NCI-H187 (cell line): ENCODE data around the gene CPN2.

Source experiments
- DNase-seq, 2 experiments: peaks; one replicate each; lab custom pipeline; 2025; lab: John Stamatoyannopoulos, UW

Gene CPN2

DNA sequence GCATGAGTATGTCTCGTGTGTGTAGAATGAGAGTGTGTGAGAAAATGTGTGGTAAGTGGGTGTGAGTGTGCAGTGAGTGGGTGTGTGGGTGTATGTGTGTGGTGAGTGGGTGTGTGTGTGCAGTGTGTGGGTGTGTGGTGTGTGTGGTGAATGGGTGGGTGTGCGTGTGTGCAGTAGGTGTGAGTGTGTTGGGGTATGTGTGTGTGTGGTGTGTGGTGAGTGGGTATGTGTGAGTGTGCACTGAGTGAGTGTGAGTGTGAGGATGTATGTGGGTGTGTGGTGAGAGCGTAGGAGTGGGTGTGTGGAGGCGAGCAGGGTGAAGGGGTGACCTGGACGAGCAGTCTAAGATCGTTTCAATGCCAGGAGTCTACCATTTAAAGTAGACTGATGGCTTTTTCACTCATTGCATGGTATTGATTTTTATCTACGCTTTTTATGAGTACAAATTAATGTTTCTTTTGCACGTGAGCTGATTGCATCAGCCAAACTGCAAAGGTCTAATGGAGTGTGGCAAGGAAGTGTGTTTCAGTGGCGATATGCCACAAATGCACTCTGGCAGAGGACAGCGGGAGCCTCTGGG is 1.6 kb upstream of the CPN2 start:
- DNase-seq = no peak

DNA sequence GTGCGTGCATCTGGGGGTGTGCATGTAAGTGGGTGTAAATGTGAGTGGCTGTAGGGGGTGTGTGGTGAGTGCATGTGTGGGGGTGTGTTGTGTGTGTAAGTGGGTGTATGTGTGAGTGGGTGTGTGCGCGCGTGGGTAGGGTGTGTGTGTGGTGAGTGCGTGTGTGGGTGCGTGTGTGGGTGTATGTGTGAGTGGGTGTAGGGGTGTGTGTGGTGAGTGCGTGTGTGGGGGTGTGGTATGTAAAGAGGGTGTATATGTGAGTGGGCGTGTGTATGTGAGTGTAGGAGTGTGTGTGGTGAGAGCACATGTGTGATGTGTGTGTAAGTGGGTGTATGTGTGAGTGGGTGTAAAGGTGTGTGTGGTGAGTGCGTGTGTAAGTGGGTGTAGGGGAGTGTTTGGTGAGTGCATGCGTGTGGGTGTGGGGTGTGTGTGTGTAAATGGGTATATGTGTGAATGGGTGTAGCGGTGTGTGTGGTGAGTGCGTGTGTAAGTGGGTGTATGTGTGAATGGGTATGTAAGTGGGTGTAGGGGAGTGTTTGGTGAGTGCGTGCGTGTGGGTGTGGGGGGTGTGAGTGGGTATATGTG is 916 bp upstream of the CPN2 start:
- no peak for DNase-seq

DNA sequence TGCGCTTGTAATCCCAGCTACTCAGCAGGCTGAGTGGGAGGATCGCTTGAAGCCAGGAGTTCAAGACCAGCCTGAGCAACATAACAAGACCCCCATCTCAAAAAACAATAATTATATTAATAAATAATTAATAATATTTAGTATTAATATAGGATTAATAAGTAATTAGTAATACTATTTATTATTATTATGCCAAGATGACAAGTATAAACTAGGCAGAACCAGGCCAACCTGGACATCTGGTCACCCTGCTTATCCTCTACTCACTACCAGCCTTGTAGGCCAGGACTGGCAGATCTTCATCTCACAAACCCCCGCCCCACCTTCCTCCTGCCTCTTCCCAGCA is 429 bp downstream of the CPN2 start:
- no peak for DNase-seq

DNA sequence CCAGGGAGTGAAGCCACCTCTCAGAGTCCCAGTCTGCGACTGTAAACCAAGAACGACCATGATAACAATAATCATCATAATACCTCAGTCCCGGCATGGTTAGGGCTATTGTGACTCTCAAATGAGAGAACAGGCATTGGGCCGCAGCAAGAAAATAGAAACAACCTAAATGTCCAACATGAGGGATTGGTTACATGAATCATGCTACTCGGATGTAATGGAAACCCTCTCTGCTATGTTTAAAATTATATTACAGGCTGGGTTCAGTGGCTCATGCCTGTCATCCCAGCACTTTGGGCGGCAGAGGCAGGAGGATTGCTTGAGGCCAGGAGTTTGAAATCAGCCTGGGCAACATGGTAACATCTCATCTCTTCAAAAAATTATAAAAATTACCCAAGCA is 2.8 kb downstream of the CPN2 start:
- no peak for DNase-seq

DNA sequence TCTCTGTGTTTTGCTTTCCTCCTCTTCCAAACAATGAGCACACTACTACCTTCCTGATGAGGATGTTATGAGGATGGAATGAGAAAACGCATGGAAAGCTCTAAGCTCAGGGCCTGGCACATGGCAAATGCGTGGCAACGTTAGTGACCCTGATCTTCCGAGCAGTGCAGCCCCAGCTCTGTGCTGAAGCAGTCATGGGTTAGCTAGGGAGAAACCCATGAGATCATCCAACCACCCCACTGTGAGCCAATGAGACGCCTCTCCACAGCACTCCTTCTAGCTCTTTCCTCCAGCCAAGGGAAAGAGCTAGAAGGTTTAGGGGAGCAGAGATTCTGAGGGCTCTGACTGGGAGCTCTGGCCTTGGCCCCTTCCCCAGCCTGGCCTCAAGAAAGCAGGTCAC is 4.5 kb downstream of the CPN2 start:
- no peak for DNase-seq

DNA sequence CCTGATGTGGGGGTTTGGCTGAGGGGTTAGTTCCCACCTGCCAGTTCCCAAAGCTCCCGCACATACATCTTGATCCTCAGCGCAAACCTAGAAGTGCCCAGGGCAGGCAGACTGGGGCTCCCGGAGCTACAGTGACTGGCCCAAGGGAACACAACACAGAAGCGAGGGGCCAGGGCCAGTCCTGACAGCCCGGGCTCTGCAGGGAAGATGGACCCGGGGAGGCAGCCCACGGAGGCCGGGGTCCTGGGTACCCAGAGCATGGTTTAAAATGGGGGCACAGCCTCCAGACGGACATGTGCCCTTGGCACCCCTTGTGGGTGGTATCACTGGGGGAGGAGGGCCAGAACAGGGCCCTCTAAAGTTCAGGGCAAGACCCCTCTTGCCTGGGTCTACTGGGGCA is 5.1 kb downstream of the CPN2 start:
- no peak for DNase-seq

DNA sequence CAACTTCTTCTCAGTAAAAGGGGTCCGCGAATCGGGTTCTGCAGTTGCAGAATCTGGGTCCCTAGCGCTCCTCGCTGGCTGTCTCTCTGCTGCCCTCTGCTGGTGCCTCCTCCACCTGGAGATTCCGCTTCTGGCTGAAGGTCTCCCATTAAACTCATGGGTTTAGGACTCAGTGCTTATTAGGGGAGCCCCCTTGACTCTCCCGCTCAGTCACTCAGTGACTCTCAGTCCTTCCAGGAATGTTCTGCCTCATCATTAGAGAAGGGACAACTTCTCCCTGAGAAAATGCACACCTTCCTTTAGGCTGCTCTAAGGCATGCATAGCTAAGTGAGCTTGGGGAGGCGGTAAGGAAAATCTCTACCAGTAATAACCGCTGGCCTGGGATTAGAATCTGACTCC is 7.1 kb downstream of the CPN2 start:
- no peak for DNase-seq

DNA sequence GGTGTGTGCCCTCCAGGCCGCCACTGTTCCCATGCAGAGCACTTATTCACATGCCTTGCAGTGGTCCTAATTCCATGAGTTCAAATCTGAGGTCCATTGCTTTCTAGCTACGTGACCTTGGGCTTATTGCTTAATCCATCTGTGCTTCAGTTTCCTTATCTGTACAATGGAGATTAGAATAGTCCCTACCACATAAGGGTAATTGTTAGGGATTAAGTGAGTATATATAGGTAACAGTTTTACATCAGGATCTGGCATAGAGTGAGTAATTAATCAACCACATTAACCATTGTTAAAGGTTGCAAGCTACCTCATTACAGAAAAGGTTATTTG is 7.6 kb downstream of the CPN2 start:
- DNase-seq = no peak

DNA sequence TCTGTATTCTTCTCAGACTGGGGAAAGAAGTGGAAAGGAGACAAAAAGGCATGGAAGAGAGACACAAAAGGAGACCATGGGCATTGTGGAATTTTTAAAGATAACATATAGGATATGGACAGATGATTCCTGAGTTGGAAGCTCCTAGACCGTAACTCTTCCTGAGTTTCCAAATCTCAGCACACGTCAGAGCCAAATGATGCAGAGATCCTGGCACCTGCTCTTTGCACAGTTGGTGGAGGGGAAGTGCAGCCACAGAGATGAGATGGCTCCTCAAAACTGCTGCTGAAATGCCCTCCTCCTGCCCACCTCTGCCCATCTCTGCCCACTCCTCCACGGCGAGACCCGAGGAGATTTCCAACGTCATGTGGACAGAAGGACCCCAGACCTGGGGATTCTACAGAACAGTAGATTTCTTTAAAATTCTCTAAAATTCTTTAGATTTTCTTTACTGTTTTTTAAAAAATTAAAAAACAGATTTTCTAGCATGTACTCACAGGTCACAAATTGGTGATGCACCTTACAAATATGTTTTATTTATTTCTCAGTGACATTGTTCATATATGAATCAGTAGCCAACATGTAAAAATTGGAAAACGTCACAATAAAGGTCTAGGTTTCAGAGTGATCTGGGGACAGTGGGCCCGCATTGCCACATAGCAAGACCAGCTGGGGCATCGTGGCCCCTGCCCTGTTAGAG is 8.1 kb downstream of the CPN2 start:
- no peak for DNase-seq

DNA sequence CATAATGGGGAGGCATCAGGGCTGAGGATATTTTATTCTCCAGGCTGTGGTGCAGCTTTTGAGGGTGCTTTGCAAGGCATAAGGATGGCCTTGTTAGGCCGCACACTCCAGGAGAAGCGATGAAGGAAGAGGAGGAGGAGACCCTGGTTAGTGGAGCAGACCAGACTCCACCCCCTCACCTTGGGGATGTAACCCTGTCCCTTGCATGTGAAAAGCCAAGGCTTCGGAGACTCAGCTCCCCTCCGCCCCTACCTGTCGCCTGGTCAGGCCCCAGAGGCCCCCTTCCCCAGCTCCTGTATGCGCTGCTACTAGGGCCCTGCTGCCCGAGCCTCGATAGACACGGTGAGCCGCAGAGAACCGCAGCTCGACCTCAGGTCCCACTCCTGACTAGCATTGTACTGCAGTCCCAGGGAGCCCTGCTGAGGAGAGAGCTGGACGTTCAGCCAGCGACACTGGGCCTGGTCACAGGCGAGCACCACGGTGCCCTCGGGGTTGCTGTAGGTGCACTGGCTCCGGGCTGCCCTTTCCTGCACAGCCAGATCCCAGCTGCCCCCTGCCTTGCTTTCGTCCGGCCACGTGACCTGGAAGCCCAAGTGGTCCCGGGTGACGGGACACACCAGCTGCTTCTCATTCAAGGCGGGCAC is 10.2 kb downstream of the CPN2 start:
- DNase-seq = no peak

DNA sequence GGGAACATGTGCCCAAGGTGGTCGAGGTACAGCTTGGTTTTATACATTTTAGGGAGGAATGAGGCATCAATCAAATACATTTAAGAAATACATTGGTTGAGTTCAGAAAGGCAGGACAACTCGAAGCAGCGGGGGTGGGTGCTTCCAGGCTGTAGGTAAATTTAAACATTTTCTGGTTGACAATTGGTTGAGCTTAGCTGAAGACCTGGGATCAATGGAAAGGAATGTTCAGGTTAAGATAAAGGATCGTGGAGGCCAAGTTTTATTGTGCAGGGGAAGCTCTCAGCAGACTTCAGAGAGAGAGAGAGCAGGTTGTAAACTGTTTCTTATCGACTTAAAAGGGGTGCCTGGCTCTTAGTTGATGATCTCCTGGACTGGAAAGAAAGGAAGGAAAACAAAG is 11.3 kb downstream of the CPN2 start:
- no peak for DNase-seq

DNA sequence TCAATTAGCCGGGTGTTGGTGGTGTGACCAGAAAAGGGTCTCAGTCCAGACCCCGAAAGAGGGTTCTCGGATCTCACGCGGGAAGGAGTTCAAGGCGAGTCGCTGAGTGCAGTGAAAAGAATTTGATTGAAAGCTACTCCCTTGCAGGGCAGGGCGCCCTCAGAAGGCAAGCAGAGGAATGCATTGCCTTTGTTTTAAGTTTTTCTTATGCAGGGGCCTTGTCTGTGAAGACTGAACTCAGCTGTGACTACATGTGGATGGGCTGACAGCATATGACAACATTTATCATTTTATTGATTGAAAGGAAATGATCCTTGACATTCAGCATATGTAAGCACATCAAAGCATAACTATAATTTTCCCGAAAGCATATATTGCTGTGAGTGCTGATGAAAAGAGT is 11.8 kb downstream of the CPN2 start:
- DNase-seq = no peak

DNA sequence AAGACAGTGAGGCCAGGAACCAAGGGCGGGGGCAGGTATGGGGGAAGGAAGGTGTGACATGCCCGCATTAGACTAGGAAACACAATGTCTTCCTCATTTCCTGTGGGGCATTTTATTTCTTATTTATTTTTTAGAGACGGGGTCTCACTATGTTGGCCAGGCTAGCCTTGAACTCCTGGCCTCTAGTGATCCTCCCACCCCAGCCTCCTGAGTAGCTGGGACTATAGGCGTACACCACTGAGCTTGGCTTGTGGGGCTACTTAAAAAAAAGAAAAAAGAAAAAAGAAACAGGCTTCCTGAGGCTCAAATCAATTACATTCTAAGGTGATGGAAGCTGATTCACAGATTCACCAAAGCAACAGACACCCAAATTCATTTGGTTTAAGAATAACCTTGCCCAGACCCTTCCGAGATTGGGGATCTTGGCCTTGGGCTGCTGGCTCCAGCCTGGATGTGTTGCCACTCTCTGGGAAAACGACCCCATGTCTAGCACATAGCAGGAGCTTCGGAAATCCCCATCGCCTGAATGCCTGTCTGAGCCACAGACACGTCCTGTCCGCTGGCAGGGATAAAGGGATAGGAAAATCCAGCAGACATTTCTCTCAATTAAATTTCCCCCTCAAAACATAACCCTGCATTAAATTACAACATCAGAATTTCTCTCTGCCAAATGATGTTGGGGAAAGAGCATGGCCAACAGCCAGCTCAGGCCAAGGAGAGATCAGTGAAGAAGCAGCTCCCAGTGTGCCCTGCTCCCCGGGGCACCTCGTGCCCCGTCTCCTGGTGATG is 13.0 kb downstream of the CPN2 start:
- DNase-seq = no peak

DNA sequence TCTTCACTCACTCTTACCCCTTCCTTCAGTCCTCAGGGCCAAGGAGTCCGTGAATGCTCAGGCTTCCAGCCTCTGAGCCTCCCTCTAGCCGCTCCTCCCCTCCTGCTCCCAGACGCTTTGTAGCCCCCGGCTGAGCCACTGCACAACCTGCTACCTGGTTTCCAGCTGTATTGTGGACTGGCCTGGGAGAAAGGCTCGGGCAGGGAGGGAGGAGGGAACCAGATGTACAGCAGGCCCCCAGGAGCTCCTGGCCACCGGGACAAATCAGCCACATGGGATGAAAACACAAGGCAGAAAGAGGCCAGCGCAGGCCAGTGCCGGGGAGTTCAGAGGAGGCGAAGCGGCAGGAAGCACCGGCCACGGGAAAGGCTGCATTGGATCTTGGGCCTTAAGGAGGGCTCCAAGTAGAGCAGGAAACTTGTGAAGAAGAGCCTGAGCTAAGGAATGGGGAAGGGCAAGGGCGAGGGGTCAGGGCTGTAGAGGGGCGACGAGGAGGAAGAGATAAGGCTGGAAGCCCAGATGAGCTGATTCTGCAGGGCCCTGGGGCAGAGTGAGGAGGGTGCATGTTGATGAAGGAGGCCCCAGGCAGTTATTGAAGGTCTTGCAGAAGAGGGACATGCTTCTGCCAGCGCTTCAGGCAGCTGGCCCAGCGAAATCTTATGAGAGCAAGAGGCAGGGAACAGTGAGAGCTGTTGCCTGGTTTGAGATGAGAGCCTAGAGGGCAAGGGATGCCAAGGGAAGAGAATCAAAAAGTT is 14.3 kb downstream of the CPN2 start:
- DNase-seq = no peak

DNA sequence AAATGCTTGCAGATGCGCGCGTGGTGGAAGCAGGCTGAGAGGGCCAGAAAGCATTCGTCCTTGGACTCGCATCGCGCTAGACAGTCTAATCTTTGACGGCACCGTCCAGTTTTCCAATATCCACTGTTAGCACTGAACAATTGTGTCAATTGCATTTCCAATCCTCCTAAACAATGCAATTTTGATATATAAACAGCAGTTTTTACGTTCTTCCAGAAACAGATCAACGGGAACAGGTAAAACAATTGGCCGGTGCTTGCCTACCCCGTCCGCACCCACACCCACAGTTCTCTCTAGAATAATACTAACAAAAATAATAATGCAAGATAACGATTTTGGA is 17.2 kb downstream of the CPN2 start:
- no peak for DNase-seq

DNA sequence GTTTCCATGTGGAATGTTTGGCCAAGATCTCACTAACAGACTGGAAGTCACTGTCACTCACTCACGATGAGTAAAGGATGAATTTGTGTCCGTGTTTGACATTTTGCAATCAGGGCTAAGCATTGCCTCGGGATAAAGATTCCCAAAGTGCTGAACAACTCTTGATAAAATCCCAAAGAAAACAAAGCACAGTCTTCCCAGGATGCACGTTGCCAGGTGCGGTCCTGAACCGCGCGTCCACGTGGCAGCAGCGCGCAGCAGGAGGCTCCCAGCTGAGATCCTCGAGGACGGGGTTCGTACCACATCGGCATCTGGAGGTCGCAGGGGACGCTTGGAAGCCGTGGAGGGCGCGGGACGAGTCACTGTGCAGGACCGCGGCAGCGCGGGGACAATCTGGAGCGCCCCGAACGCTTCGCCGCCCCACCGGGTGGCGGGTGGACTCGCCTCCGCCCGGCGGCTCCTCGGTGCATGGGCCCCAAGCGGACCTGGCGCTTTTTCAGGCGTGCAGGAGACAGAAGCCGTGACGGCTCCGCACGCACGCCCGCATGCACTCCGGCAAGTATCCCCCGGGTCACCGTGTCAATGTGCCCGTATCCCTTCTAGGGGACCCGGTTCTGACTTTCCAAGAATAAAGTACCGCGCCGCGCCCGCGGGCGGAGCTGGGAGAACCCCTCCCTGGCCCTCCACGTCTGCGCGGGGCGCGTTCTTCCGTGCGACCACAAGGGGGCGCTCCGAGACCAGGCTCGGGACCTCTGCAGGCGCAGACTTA is 17.7 kb downstream of the CPN2 start:
- DNase-seq = no peak

DNA sequence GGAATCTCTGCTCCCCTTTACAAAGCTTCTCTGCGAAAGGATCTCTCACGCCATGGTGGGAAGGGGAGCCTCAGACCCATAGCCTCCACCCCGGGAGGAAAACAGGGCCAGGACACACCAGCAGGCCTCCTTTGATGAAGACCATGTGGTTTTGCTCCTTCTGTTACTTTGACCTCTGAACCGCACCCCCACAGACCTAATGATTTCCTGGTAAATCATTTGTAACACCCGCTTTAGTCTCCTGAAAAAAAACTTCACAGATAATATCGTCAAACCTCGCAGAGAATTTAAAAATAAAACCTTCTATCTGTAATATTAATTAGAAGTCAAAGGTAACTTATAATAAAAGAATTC is 18.3 kb downstream of the CPN2 start:
- no peak for DNase-seq

DNA sequence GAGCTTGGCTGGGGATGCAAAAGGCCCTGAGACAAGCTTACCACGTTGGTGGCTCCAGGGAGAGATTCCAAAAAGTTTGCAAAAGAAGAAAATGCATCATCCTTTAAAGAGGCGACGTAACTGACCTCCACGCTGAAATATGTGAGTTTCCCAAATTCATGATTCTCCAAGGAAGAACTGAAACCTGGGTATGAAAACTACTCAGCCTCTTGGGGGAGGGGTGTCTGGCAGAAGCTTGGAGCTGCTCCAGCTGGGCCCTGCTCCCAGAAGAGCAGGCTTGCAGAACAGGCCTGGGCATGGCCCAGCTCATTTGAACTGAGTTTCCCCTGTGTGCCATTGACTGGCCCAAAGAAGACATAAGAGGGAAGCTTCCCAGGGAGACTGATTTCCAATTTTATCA is 20.5 kb downstream of the CPN2 start:
- no peak for DNase-seq

DNA sequence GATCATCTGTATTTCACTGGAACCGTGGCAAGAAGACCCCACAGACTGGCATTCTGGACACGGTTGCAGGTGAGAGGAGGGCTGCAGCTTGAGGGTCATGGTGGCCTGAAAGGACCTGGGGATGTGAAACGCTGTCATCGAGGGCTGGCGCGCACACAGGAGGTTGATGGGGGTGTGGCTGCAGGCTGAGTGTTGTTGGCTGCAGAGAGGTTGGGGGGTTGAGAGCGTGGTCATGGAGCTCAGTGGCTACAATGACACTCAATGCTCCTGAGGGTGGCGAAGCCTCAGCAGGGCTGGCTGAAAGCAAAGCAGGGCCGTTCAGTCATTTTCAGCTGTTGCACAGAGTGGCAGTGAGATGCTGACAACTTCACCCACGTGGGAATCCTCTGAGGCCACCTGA is 21.0 kb downstream of the CPN2 start:
- no peak for DNase-seq

DNA sequence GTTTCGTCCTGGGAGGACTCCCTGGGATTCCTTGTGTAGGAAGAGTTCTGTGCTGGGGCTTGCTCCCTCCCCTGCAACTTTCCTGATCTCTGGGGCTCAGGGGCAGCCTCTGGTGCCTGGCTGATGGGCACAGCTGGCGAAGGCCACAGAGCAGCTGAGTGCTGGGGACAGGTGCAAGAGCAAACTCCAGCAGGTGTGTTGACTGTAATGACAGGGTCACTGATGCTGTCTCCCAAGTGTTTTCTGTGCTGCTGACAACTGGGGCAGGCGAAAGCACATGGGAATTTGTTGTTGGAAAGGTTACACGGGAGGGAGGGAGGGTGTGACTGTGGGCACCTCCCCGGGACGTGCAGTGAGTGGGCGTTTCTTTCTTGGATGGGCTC is 21.6 kb downstream of the CPN2 start:
- no peak for DNase-seq

DNA sequence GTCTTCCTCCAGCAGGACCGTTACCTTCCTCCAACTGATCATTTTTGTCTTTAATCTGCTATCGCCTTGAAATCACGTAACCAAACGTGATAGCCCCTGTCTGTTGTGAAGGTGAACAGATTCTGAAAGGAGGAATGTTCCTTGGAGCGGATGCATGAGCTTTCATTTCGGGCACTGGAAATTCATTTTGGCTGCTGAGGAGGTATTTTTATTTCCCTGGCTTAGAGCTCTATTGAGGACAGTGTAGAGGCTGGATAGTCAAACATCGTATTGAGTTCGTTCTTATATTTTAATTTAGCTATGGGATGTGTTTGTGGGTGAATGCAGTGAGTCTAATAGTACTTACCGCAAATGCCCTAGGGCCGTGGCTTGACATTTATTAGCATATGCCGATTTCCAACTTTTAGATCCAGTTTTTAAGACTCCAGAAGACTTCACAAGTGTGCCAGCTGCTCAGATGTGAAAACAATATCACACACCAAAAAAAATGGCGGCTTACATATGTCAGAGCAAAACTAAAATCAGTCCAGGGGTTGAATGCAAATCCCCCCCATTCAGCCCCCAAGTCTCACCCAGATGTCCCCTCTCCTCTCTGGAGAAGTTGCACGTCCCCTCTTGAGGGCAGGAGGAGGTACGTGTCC is 22.1 kb downstream of the CPN2 start:
- DNase-seq = no peak
